Pancreas (tissue), 10 donors: Measurements from ENCODE around the gene PPARA. TPM values are rescaled to one million over a fixed set of nuclear protein-coding genes. Genes with fewer than 3 reads are reported as not detected.

Source experiments
- ATAC-seq, 4 donors: fragments of 200-7000 bp; cut with Tn5 transposase; one replicate each; pipeline versions ENCODE4 v1.8.0 to v1.9.1; 2020; ENCODE audit warnings: mild to moderate bottlenecking in 4 of 4, moderate library complexity in 4 of 4
- DNase-seq, 6 donors: peaks; one replicate each; pipeline ENCODE4 v3.0.0-alpha.2; 2020
- FAIRE-seq: peaks from 2 replicates; lab custom pipeline; 2012; peaks lifted over from hg19 to GRCh38; lab: Jason Lieb, UNC
- H3K27ac ChIP-seq, 4 donors: fragments of 200-600 bp; sonication (generic); 1 replicate in 3 of 4; 2 replicates in 1 of 4; pipeline versions ENCODE4 v1.5.0 to v1.8.0; 2020
- H3K27me3 ChIP-seq, 4 donors: fragments of 200-600 bp; one replicate each; pipeline ENCODE4 v1.8.0; 2021
- H3K36me3 ChIP-seq, 3 donors: fragments of 200-600 bp; sonication (generic) in 1 of 3; one replicate each; pipeline versions ENCODE4 v1.5.0 to v1.8.0; 2020 to 2021
- H3K4me1 ChIP-seq, 3 donors: fragments of 200-600 bp; one replicate each; pipeline ENCODE4 v1.8.0; 2021
- H3K4me3 ChIP-seq, 4 donors: fragments of 200-600 bp; sonication (generic) in 2 of 4; one replicate each; pipeline versions ENCODE4 v1.5.0 to v1.8.0; 2020 to 2021
- H3K9me3 ChIP-seq, 4 donors: fragments of 200-600 bp; one replicate each; pipeline ENCODE4 v1.8.0; 2021
- WGBS, 2 donors: extraction: QIAGEN DNeasy Blood & Tissue Kit; methylation state at CpG; one replicate each; pipeline ENCODE4 v1.1.7; 2013; 5-methylcytosine and 5-hydroxymethylcytosine counted together
- intact Hi-C, 3 donors: fragments of 100-400 bp; cut with DNase I; formaldehyde crosslinking; loops; one replicate each; pipeline versions ENCODE4 v1.11.1 to v1.14.2; 2022
- polyA plus RNA-seq, 2 donors: library from polyadenylated mRNA; stranded (reverse); fragments of 200-250 nt; gene quantifications; one replicate each; pipeline ENCODE4 v1.2.3, GENCODE V29; 2013
- total RNA-seq, 6 donors: library from RNA; stranded (reverse); fragmentation: NEBNext Ultra II Directional in 4 of 6; extraction: Animal tissue kit (Norgen Biotek cat#: 25700) in 4 of 6; gene quantifications; one replicate each; pipeline versions ENCODE4 v1.2.1 to v1.2.4, GENCODE V29; 2021 to 2023
- TF ChIP-seq, protein P1 (sequence below), 4 donors: fragments of 200-600 bp; sonication (generic) in 3 of 4; IDR thresholded peaks; one replicate each; pipeline versions ENCODE4 v1.5.0 to v1.8.0; 2021; ENCODE audit warnings: antibody characterized with exemption in 4 of 4
- donor health status: healthy with polysubstance abuse.
- donor health status: DM: no; HTN: no; CAD: no; lungs with moderate emphysema.
- donor health status: DM: no; HTN: no; CAD: no.
- donor health status: control.
- donor health status: control.
- donor health status: Bipolar disorder and iron deficiency.
- donor health status: DM: yes; HTN: yes; CAD: no.
- donor health status: DM: no; HTN: no; CAD: no.
- donor health status: DM: no; HTN: no; CAD: no.
- donor health status: DM: yes; HTN: yes; CAD: no.

Gene PPARA
- total and polyA plus RNA-seq, 8 donors: 4.1 to 24.5 (median 14.7) TPM

DNA sequence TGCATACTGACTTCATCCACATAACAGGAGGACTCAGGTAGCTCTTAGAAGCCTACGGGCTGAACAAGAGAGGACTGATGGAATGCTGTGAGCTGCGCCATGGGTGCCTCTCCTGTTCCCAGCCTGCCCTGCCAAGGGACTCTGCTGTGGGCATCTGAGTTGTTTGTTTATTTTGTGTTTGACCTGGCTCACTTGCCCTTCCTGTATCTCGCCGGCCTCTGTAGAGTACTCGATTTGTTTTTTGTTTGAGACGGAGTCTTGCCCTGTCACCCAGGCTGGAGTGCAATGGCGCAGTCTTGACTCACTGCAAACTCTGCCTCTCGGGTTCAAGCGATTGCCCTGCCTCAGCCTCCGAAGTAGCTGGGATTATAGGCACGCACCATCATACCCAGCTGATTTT lies 119.2 kb downstream of the PPARA start:
- TF ChIP-seq, protein P1, sequence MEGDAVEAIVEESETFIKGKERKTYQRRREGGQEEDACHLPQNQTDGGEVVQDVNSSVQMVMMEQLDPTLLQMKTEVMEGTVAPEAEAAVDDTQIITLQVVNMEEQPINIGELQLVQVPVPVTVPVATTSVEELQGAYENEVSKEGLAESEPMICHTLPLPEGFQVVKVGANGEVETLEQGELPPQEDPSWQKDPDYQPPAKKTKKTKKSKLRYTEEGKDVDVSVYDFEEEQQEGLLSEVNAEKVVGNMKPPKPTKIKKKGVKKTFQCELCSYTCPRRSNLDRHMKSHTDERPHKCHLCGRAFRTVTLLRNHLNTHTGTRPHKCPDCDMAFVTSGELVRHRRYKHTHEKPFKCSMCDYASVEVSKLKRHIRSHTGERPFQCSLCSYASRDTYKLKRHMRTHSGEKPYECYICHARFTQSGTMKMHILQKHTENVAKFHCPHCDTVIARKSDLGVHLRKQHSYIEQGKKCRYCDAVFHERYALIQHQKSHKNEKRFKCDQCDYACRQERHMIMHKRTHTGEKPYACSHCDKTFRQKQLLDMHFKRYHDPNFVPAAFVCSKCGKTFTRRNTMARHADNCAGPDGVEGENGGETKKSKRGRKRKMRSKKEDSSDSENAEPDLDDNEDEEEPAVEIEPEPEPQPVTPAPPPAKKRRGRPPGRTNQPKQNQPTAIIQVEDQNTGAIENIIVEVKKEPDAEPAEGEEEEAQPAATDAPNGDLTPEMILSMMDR (IDR thresholded peaks at IDR 0.05): no peak
- Histone ChIP-seq H3K9me3 (no peaks in the 10 kb centered on the region), H3K27ac (peak overlapping the region in 1 of 4 donors; percentile 5), H3K27me3 (no peaks in the 10 kb centered on the region), H3K4me1 (peaks cover 8 to 20% (median 9%) of the 10 kb centered on the region in 3 donors), H3K36me3 (peaks cover 0 to 15% (median 12%) of the 10 kb centered on the region in 3 donors), H3K4me3 (no peak overlapping the region)
- 48 to 54% methylated on average over 11 of the region's 11 CpGs for WGBS, 2 donors
- ATAC-seq: peak in 2 of 4 donors; percentile 9 to 15
- intact Hi-C loops: no loop called here
- no peak for FAIRE-seq
- peak in 1 of 6 donors; percentile 37 for DNase-seq

DNA sequence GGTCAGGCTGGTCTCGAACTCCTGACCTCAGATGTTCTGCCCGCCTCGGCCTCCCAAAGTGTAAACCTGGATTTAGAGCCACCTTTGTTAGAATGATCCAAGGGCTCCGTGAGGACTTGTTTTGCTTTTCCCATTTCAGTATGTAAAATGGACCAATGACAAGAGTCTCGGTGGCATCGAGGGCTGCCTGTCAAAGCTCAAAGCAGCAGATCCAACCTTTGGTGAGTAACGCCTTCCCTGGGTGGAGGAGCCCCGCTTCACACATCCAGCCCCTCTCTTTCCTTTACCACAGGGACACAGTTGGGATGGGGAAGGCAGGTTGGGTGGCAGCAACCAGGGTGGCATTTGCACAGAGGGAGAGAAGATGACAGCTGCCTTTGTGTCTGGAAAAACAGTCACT lies 121.9 kb downstream of the PPARA start:
- FAIRE-seq (no peak), DNase-seq (no peak), ATAC-seq (no peak)
- Histone ChIP-seq H3K27ac (no peak overlapping the region), H3K4me3 (no peak overlapping the region), H3K27me3 (no peaks in the 10 kb centered on the region), H3K9me3 (no peaks in the 10 kb centered on the region), H3K36me3 (peaks cover 0 to 33% (median 24%) of the 10 kb centered on the region in 3 donors), H3K4me1 (peaks cover 2 to 15% (median 2%) of the 10 kb centered on the region in 3 donors)
- WGBS, 2 donors: 95 to 97% methylated on average over 8 of the region's 8 CpGs
- TF ChIP-seq, protein P1 (IDR thresholded peaks at IDR 0.05): no peak
- intact Hi-C loops: no loop called here

DNA sequence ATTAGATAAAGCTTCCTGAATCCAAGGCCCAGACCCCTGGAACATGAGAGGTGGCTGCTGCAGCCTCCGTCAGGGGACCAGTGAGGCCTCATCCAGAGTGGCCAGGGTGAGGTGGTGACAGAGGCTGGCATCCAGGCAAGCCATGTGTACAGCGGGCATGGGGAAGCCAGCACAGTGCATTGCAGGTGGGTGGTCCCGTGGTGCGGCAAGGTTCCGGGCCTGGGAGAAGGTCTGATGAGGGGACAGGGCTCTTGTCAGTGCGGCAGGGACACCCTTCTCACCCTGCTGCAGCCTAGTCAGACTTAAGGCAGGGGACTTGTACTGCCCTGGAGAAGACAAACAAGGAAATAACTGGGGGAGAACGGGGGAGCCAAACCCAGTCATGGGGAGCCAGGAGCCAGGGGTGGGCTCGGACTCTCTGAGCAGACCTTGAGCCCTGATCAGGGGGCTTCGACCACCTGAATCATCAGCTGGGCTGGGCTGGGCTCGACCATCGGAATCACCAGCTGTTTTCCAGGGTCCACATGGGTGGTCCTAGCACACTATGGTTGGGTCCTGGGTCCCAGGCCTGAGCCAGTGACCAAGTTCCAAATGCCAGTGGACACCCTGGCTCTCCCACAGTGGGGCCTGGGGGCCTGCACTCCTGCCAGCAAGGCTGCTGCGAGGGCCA lies 122.6 kb downstream of the PPARA start:
- no peak for DNase-seq
- Histone ChIP-seq H3K4me1 (peaks cover 0 to 13% (median 0%) of the 10 kb centered on the region in 3 donors), H3K4me3 (no peak overlapping the region), H3K36me3 (peaks cover 0 to 35% (median 25%) of the 10 kb centered on the region in 3 donors), H3K27me3 (no peaks in the 10 kb centered on the region), H3K9me3 (no peaks in the 10 kb centered on the region), H3K27ac (no peak overlapping the region)
- no peak for FAIRE-seq
- intact Hi-C loops: no loop called here
- 94 to 97% methylated on average over 12 of the region's 12 CpGs for WGBS, 2 donors
- TF ChIP-seq, protein P1 (IDR thresholded peaks at IDR 0.05): no peak
- no peak for ATAC-seq

DNA sequence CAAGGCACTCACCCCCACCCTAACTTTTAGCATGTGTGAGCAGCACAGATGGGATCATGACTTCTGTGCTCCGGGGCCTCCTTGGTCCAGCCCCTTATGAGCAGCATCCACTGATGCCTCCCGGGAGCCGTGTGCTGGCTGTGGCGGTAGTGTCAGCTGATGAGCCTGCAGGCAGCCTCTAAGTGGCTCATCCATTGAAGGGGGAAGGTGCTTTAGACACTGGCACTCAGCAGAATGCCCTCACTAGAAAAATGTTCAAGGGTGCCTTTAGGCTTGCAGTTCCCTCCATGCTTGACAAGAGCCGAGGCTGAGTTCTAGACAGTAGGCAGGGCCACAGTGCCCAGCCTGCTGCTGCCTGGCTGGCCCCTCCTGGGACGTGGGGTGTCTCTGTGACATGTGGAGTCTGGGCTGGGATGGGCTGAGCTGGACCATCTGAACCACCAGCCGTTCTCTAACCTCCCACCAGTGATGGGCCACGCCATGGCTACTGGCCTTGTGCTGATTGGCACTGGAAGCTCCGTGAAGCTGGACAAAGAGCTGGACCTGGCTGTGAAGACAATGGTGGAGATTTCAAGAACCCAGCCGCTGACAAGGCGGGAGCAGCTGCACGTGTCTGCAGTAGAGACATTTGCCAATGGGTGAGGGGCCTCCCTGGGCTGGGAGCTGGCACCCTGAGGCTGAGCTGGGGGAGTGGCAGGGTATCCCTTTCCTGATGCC lies 123.3 kb downstream of the PPARA start:
- TF ChIP-seq, protein P1 (IDR thresholded peaks at IDR 0.05): no peak
- Histone ChIP-seq H3K27ac (no peak overlapping the region), H3K4me3 (no peak overlapping the region), H3K4me1 (peaks cover 0 to 10% (median 0%) of the 10 kb centered on the region in 3 donors), H3K36me3 (peaks cover 0 to 42% (median 32%) of the 10 kb centered on the region in 3 donors), H3K9me3 (no peaks in the 10 kb centered on the region), H3K27me3 (no peaks in the 10 kb centered on the region)
- ATAC-seq: no peak
- FAIRE-seq: no peak
- intact Hi-C loops: no loop called here
- 95% methylated on average over 12 of the region's 12 CpGs for WGBS, 2 donors
- DNase-seq: no peak
